GM18909 (cell line): ENCODE measurements around the gene PMEL.
"Not testable (repeated sequence)": the region's sequence is repeated elsewhere in the genome, so short reads cannot be mapped to it uniquely, and the experiment has no call there.

Experiments used
- ATAC-seq: cut with Tn5 transposase; IDR thresholded peaks from one replicate; pipeline ENCODE4 v1.9.1; 2021; ENCODE audit warnings: mild to moderate bottlenecking; ENCODE audit not compliant: unreplicated experiment, poor library complexity

Gene PMEL

DNA sequence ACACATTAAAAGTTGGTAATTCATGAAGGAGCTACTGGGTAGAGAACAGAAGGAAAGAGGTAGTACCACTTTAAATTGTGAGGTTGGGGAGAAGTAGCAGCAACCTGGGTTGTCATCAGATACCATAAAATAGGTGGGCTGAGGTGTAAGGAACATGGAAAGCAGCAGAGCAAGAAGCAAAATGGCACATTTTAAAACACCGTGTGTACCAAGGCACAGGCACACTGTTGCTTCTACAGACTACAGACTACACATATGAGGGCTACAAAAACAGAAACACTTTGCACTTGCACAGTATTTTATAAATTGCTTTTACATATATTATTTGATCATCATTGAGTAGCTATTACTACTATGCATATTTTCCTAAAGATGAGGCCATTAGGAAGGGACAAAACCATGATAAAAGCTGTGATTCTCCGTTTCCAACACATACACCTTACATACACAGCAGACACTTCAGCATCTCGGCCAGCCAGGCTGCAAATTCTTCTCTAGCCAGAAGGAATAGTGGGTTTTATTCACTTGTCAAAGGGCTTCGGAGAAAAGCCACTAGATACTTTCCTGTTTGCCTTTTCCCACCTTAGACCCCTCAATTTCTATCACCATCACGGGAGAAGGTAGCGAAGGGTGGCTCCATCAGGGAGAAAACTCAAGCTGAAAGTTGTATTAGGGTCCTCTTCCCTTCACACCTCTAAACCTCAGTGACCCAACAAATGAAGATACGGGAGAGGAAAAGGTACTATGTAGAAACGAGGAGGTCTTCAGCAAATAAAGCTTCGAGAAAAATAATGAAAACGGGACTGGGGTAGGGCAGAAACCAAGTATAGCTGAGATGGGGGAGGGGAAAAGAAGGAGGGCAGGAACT, 39.7 kb downstream of the PMEL start:
- no peak for ATAC-seq

DNA sequence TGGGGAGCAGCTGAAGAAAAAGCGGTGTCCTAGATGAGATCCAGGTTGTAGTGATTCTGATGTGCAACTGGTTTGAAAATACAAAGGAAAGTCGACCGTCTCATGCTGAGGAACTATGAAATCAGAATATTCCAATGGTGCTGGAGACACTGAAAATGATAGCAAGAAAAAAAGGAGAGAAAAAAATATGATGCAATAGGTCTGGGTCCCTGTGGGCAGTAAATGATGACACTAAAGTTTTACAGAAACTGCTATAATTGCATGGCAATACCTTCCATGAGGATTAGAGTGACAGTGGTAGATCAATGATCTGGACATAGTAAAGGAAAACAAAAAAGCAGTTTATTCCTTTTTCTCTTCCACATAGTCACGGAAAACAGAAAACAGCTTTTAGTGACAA, 40.5 kb downstream of the PMEL start:
- ATAC-seq, result no peak

- ATAC-seq, result not testable (repeated sequence)
These were observed 42.2 kb downstream of the PMEL start for GRCh38 chr12:55923648-55924047.

DNA sequence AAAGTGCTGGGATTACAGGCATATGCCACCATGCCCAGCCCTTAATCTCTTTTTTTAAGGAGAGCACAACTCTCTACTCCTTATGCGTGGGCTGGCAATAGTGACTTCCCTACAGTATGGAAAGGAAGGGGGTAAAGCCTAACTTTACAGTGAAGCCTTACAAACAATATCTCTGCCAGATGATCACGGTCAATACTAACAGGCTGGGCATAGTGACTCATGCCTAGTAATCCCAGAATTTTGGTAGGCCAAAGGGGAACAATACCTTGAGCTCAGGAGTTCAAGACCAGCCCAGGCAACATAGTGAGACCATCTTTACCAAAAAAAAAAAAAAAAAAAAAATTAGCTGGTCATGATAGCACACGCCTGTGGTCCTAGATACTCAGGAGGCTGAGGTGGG, 43.7 kb downstream of the PMEL start:
- ATAC-seq, result no peak

DNA sequence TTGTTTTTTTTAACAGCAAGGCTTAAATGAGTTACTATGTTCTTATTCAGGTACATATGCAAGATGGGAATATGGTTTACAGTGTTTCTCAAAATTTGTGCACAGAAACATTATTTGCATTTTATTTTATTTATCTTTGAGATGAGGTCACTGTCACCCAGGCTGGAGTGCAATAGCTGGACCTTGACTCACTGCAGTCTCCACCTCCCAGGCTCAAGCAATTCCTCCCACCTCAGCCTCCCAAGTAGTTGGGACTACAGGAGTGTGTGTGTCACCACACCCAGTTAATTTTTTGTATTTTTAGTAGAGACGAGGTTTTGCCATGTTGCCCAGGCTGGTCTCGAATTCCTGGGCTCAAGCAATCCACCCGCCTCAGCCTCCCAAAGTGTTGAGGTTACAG, 46.8 kb downstream of the PMEL start:
- not testable (repeated sequence) for ATAC-seq

- ATAC-seq, result no peak
These were observed 50.4 kb downstream of the PMEL start for GRCh38 chr12:55915482-55915859.

- no peak for ATAC-seq
These were observed 52.9 kb downstream of the PMEL start for GRCh38 chr12:55912908-55913307.

DNA sequence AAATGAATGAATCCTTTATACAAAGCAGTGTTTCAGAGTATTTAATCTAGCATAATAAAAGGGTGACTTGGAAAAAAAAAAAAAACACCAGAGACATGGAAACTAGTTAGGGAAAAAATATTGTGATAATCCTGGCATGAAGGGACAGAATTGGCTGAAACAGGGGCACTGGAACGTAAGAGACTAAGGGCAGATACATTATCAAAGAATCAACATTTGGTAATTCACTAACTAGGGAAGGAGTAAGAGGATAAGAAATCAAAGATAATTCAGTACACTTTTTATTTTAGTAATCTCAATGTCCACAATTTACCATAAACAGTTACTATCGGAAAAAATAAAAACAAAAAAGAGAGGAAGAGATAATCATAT, 56.3 kb downstream of the PMEL start:
- no peak for ATAC-seq

DNA sequence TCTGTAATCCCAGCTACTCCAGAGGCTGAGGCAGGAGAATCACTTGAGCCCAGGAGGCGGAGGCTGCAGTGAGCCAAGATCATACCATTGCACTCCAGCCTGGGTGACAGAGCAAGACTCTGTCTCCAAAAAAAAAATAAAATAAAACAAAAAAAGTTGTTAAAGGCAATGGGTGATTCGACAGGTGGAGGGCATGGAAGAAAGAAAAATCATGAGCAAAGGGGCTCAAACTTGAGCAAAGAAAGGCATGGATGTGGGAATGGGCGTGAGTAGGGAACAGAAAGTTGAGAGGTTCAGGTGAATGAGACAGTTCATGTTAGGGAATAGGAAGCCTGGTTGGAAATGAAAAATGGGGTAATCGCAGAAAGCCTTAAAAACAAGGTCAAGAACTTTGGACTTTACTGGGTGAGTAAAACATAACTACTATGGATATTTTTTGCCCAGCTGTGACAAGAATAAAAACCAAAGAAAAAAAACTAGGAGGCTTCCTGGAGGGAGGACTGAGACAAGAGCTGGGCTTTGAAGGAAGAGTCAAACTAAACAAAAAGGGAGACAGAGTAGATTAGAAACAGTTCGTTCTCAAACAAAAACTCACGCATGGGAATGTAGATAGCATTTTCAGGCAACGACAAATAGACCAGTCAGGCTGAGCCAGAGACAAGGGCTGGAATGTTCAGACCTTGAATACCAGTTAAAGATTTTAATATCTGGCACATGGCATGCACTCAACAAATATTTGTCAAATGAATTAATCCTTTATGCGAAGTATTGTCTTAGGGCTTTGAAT, 56.9 kb downstream of the PMEL start:
- ATAC-seq, result no peak

- ATAC-seq, result no peak
These were observed 59.8 kb downstream of the PMEL start for GRCh38 chr12:55906056-55906455.
